ENCODE results near the gene CAPN1.
"Not testable (repeated sequence)": the region's sequence is repeated elsewhere in the genome, so short reads cannot be mapped to it uniquely, and the experiment has no call there.

CAPN1 gene

DNA sequence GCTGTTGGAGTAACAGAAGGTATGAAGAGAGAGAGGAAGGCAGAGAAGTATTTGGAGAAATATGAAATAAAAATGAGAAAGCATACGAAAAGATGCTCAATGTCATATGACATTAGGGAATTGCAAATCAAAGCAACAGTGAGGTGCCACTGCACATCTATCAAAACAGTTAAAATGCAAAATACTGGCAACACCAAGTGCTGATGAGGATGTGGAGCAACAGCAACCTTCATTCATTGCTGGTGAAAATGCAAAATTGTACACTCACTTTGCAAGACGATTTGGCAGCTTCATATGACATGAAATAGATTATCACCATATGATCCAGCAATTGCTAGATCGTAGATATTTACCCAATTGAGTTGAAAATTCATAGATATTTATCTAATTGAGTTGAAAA is 21.1 kb upstream of the CAPN1 start:
- DNase-seq: no peak

DNA sequence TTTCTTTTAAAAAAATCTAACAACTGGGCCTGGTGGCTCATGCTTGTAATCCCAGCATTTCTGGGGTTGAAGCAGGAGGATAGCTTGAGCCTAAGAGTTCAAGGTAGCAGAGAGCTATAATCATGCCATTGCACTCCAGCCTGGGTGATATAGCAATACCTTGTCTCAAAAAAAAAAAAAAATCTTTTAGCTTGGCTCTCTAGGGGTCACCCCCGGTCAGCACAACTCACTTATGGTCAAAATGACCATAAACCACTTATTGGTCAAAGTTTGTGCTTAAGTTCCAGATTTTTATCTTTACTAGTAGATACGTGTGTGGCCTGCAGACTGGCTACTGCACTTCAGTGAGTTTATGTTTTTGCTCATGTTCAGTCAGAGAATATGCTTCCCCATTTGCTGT is 18.0 kb upstream of the CAPN1 start:
- no peak for DNase-seq

DNA sequence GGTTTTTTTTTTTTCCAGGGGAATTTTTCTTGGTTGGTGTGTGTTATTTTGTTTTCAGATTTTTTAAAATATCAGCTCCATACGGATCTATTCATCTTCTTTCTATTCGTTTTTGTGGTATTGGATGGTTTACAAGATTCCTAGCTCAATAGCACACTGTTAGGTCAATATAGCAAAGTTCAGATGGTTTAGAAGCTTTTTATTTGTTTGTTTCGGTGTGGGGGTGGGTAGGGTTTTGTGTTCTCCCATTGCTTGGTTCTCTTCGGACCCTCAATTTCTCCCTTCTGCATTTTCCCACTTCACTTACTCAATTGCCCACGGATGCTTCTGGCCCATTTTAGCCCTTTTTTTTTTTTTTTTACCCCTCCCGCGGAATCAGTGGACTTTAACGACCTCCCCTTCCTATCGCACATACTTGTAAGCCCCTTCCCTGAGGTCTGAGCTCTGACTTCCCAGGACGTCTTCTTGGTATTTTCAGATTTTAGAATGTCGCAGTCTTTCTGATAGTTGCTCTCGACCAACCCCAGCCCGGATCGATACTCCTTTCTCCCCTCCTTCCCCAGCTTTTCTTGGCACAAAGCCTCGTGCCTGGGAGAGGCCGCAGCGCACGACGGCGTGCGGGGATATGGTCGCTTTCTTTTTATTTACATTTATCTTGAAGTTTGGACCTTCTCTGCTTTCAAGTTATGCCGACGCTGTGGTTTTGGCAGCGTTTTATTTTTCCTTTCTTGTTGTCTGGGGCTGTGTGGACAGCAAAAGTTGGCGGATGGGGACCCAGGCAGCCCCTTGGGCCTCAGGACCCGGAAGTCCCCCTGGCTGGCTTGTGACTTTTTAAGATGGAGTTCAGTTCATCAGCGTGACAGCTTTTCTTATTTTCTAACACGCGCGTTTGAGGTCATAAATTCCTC is 16.1 kb upstream of the CAPN1 start:
- no peak for DNase-seq

DNA sequence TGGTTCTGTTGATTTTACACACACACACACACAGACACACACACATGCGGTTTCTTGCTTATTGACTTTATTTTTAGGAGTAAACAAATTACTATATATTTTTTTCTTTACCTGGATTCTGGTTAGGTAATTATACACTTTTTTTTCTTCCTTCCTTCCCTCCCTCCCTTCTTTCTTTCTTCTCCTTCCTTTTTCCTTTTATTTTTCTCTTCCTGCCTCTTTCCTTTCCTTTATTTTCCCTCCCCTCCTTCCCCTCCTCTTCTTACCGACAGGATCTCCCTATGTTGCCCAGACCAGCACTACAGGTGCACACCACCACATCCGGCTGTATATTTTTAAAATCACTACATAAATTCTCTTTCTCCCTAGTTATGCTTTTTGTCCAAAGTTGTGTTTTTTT is 14.8 kb upstream of the CAPN1 start:
- DNase-seq: no peak

DNA sequence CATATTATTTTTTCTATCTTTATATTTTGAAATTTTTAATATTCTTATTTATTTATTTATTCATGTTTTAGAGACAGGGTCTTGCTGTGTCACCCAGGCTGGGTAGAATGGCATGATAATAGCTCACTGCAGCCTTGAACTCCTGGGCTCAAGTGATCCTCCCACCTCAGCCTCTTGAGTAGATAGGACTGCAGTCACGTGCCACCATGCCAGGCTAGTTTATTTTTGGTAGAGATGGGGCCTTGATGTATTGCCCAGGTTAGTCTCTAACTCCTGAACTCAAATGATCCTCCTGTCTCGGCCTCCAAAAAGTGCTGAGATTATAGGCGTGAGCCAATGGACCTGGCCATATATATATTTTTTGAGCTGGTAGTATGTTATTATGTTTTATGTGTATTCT is 14.1 kb upstream of the CAPN1 start:
- no peak for DNase-seq

DNA sequence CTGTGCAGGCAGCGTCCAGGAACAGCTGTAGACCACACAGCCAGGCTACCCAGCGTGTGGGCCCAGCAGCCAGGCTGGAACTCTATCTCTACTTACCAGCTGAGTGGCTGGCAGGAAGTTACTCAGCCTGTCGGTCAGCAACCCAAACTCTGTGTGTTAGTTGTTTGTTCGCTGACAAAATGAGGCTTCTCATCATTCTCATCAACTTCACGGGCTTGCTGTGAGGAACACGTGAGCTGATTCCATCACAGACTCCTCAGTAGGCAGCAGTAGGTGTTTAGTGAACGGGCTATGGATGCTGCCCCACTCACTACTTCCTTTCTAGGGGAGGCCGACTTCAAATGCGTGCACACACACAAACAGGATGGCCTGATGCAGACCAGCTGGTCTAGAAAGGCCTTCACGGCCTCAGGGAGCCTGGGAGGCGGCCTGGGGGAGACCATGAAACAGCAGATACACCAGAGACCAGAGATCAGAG is 12.5 kb upstream of the CAPN1 start:
- DNase-seq: no peak

DNA sequence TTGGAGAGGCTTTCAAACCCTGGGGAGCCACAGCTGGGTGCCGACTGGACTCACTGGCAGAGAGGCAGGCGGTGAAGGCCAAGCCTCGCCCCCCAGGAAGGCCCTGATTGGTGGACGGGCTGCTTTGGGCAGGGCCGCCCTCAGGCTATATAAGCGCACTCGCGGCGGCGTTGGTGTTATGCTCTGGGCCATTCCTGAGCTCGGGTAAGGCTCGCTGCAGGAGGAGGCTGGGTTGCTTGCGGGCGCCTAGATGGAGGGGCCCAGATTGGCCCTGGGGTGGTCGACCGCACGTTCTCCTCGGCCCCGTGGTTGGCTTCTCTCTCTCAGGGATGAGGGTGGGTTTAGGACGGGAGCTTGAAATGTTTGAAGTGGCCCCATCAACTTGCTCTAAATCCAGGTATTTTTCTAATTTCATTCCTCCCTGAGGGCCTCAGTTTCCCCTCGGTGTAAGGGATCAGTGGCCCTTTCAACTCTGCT is 11.6 kb upstream of the CAPN1 start, which contains the start of gene SPDYC:
Gene SPDYC, plus strand, starts transcription at position 176 of the 477 bp plus-strand sequence. CDS start 1,125 bp downstream, outside the sequence.
- DNase-seq: no peak

DNA sequence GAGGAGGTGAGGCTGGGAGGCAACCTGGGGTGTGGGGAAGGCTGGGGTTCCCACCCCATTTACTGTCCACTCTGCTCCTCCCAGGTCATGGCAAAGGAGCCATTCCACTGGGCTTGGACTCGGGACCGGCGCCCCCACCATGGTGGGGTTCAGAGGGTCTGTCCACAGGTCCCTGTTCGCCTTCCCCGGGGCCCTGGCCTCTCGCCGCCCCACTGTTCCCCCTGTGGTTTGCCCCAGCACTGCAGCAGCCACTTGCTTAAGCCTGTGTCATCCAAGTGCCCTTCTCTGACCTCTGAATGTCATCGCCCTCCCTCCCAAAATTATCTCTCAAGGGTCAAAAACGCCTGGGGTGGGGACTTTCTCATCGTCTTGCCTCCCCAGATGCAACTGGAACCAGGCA is 9.1 kb upstream of the CAPN1 start:
- no peak for DNase-seq

DNA sequence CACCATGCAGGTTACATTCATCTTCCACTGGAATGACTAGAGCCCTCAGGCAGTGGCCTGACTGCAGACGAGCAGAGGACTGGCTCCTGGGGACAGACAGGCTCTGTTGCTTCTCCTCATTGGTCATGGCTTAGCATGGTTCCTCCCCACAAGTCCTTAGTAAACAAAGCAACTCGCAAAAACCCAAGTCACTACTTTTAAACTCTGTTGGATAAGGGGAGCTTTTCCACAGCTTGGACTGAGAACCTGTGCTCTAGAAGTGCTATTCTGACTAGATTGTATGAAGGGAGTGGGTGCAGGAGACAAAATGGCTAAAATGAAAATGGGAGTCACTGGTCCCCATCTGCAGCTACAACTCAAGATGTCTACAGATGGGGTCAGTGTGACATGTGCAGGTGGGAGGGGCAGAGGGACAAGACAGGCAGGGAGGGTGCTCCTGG is 7.1 kb upstream of the CAPN1 start:
- DNase-seq: not testable (repeated sequence)

DNA sequence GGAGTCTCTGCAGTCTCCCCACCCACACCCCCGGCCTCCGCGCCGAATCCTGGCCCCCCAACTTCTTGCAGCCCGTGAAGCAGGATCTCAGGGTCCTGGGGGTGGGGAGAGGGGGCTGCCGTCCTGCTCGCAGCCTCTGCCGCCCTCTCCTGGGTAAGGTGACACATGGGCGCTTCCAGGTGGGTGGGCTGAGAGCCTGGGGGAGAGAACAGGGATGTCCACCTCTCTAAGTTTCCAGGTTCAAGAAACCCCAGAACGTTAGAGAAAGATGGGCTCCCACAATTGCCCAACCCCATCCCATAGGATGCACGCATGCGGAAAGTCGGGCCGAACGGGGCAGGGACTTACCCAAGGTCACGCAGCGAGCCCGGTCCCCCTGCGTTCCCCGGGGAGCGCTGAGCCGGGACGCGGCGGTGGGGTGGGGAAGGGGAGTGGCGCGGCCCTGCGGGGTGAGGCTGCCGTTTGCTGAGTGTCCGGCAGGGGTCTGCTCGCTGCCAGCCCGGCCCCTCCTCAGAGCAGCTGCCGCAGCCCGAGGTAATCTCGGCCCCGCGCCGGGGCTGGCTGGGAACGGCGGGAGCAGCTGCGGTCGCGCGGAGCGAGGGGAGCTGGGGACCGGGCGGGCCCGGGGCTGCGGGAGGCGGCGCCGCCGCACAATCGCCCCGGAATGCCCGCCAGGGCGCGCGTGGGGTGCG is 705 bp upstream of the CAPN1 start:
- peak; percentile 70 for DNase-seq

DNA sequence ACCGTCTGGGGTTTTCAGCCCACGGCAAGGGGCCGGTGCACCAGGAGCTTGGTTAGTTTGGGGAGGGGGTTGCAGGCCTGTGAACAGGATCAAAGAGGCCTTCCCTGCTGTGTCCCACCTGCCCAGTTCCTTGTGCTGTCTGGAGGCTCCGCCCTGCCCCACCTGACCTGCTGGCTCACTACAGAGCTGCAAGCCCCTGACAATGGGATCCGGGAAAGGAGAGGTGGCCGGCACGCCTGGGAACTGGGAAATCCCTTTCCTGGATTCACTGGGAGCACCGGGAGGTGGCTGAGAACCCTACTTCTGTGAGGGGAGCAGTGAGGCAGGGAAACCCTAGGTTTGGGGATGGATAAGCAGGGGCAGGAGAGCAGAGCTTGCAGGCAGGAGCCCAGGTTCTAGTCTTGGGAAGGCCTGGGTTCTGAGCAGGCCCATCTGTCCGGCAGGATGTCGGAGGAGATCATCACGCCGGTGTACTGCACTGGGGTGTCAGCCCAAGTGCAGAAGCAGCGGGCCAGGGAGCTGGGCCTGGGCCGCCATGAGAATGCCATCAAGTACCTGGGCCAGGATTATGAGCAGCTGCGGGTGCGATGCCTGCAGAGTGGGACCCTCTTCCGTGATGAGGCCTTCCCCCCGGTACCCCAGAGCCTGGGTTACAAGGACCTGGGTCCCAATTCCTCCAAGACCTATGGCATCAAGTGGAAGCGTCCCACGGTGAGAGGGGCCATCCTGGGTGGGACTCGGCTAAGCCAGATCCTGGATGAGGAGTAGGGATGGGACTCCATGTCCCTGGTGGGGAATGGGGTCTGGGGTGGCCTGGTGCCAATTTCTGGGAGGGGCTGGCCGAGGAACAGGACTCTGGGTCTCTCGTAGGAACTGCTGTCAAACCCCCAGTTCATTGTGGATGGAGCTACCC is 786 bp downstream of the CAPN1 start:
- no peak for DNase-seq

DNA sequence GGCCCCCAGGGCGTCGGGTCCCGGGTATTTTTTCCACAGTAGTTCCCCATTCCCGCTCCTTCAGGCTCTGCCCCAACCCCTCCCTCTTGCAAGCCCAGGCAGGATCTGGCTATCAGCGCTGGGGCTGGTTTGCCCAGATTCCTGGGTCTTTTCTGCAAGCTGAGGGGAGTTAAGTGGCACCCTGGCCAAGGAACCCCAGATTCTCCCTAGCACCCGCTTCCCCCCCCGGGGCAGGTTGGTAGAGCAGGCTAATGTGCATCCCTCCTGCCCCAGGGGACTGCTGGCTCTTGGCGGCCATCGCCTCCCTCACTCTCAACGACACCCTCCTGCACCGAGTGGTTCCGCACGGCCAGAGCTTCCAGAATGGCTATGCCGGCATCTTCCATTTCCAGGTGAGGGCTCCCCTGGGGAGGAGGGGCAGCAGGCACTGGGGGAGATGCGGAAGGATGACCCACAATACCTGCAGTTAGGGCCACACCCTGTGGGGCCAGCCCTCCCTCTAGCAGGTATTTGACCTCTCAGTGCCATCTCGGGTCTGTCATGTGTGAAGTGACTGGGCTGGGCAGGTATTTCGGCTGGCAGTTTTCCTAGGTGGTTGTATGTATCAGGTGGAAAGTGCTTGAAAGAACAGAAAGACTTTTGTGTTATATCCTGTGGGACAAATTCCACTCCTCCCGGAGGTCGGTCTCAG is 1.6 kb downstream of the CAPN1 start:
- DNase-seq: no peak

DNA sequence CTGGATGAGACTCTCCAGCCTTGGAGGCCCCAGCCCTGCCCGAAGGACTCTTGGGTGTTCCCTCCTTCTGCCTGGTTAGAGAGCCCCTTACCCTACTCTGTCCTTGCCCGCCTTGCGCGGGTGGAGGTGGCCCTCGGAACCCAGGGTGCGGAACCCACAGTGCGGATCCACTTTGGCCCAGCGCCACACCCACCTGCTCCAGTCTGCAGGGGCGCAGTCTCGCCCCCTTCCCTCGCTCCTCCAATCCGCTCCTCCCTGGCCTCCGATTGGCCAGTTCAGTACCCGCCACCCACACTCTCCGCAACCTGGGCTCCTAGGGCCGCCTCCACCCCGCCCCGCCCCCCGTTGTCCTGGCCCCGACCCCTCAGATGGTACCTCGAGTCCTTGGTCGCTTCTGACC is 2.4 kb downstream of the CAPN1 start:
- no peak for DNase-seq

DNA sequence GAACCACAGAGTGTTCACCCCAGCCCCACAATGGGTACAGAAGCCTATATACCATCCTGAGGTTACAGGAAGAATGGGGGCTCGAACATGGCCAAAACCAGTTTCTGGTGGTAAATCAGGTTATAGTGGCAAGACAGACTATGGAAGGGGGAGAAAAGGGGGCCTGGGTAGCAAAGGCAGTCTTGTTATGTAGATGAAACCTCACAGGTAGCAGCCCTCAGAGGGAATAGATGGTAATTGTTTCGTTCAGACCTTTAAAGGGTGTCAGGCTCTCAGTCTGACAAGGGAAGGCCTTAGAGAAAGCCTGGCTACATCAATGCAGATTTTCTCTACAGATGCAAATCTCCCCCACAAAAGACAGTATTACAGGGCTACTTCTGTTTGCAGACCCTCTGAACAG is 3.4 kb downstream of the CAPN1 start:
- no peak for DNase-seq

DNA sequence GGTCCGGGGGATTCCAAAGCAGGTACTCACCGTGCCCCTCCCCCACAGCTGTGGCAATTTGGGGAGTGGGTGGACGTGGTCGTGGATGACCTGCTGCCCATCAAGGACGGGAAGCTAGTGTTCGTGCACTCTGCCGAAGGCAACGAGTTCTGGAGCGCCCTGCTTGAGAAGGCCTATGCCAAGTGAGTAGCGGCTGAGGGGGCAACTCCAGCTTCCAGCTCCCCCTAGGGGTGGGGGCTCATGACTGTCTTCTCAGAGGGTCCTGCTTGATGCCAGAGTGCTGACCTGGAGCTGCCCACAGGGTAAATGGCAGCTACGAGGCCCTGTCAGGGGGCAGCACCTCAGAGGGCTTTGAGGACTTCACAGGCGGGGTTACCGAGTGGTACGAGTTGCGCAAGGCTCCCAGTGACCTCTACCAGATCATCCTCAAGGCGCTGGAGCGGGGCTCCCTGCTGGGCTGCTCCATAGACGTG is 4.2 kb downstream of the CAPN1 start:
- DNase-seq: no peak

DNA sequence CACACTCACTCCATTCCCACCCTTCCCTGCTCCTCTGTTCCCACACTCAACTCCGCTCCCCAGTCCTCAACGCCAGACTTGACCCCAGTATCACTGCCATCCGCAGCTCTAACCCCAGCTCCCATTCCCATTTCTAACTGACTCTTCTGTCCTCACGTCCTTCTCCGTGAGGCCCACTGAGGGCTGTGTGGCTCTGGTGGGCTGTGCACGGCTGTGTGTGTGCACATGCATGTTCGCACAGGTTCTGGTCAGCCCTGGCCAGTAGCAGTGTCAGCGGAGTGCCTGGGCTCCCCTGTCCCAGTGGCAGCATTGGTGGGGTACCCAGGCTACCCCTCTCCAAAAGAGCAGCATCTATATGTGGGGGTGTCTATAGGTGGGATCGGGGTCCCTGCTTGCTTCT is 5.0 kb downstream of the CAPN1 start:
- DNase-seq: no peak

DNA sequence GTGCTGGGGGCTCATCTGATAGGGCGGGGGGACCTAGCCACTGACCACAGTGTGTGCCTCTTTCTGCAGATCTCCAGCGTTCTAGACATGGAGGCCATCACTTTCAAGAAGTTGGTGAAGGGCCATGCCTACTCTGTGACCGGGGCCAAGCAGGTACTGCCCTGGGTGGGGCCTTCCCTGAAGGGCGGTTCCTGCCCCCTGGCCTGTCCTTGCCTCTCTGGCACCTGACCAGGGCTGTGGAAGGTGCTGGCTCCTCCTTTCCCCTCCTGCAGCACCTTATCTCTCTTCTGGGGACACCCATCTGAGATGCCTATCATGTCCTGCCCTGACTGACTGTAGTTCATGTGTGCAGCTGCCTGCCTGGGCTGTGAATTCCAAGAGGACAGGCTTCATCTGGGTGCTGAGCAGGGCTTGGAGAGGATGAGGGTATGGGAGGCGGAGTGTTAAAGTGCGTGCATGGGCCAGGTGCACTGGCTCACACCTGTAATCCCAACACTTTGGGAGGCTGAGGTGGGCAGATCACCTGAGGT is 5.5 kb downstream of the CAPN1 start:
- no peak for DNase-seq

DNA sequence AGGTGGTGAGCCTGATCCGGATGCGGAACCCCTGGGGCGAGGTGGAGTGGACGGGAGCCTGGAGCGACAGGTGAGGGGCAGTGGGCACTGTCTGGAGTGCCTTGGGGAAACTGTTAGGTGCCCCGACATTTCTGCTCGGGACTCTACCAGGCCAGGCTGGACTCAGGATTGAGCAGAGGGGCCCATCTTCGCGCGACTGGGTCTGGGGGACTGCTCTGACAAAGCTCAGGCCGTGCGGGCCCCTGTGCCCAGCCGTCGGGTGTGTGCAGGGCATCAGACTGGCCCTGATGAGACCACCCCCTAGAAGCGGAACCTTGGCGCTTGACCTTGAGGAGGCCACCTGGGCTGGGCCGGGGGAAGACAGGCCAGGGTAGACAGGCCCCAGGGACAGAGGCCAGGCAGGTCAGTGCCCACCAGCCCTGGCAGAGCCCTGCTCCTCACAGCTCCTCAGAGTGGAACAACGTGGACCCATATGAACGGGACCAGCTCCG is 6.3 kb downstream of the CAPN1 start:
- DNase-seq: no peak

DNA sequence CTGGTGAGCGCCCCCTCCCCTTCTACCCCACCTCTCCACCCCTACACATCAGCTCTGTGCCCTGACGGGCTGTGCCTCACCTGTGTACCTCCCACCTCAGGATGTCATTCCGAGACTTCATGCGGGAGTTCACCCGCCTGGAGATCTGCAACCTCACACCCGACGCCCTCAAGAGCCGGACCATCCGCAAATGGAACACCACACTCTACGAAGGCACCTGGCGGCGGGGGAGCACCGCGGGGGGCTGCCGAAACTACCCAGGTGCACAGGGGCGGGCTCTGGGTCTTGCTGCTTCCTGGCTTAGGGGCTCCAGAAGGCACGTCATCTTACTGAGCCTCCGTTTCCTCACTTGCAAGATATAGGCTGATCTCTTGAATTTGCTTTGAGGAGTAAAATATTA is 6.8 kb downstream of the CAPN1 start:
- DNase-seq: no peak

DNA sequence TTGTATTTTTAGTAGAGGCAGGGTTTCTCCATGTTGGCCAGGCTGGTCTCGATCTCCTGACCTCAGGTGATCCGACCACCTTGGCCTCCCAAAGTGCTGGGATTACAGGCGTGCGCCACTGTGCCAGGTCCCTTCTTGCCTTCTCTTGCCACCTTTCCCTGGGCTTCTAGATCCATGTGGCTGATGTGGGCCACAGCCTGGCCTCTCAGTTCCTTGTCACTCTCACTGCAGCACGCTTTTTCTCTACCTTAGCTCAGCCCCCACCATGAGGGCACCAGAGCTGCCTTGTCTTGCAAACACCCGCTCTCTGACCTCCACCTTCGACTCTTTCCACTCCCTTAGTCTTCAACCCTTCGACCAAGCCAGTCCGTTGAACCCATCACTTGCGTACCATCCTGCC is 7.5 kb downstream of the CAPN1 start:
- no peak for DNase-seq

DNA sequence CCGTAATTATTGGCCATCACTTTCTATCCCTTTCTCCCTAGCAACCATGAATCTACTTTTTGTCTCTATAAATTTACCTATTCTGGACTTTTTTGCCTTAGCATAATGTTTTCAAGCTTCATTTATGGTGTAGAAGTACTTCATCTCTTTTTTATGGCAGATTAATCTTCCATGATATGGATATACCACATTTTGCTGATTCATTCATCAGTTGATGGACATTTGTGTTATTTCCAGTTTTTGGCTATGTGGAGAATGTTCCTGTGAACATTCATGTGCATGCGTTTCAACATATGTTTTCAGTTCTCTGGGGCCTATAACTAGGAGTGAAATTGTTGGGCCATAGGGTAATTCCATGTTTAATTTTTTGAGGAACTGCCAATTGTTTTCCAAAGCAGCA is 12.8 kb downstream of the CAPN1 start:
- DNase-seq: no peak

DNA sequence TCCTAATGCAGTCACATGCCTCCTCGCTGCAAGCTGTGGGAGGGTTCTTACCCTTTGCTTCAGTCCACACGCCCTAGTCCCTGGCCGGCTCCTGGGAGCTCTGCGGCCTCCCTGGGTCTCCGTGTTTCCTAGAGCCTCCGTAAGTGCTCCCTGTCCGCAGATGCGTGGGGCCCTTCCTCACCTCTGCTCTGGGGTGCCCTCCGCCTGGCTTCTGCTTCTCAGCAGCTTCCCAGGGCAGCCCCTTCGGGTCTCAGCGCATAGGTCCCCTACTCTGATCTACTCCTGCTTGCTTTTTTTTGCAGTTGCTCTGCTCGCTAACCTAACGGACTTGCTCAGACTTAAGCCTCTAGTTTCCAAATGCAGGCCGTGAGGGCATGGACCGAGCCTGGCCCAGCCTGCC is 22.4 kb downstream of the CAPN1 start:
- no peak for DNase-seq

All from activated CD4-positive, CD25-positive, alpha-beta regulatory T cell treated with anti-CD3 and anti-CD28 coated beads, Interleukin-2, amount 50 U/mL, for 72 hours (primary cell).